SKM-1 (cell line): ENCODE data around the gene CEBPA.
"Not testable (repeated sequence)": the region's sequence is repeated elsewhere in the genome, so short reads cannot be mapped to it uniquely, and the experiment has no call there.

ENCODE experiments used
- DNase-seq: peaks from one replicate; lab custom pipeline; 2025; ENCODE audit not compliant: unreplicated experiment; lab: John Stamatoyannopoulos, UW

Gene CEBPA

DNA sequence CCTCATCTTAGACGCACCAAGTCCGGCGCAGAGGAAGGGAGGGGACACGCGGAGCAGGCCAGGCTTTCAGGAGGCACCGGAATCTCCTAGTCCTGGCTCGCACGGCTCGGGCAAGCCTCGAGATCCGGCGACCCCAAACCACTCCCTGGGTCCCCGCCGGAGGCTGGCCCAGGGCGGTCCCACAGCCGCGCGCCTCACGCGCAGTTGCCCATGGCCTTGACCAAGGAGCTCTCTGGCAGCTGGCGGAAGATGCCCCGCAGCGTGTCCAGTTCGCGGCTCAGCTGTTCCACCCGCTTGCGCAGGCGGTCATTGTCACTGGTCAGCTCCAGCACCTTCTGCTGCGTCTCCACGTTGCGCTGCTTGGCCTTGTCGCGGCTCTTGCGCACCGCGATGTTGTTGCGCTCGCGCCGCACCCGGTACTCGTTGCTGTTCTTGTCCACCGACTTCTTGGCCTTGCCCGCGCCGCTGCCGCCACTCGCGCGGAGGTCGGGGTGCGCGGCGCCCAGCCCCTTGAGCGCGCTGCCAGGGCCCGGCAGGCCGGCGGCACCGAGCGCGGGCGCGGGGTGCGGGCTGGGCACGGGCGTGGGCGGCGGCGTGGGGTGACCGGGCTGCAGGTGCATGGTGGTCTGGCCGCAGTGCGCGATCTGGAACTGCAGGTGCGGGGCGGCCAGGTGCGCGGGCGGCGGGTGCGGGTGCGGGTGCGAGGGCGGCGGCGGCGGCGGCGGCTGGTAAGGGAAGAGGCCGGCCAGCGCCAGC lies 1.0 kb downstream of the CEBPA start:
- no peak for DNase-seq

DNA sequence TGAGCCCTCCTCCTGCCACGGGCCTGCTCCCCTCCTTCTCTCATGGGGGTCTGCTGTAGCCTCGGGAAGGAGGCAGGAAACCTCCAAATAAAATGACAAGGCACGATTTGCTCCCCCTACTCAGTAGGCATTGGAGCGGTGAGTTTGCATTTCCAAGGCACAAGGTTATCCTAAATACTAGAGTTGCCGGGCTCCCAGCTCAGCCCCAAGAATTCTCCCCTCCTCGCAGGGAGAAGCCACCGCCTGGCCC lies 1.5 kb downstream of the CEBPA start:
- DNase-seq = no peak

DNA sequence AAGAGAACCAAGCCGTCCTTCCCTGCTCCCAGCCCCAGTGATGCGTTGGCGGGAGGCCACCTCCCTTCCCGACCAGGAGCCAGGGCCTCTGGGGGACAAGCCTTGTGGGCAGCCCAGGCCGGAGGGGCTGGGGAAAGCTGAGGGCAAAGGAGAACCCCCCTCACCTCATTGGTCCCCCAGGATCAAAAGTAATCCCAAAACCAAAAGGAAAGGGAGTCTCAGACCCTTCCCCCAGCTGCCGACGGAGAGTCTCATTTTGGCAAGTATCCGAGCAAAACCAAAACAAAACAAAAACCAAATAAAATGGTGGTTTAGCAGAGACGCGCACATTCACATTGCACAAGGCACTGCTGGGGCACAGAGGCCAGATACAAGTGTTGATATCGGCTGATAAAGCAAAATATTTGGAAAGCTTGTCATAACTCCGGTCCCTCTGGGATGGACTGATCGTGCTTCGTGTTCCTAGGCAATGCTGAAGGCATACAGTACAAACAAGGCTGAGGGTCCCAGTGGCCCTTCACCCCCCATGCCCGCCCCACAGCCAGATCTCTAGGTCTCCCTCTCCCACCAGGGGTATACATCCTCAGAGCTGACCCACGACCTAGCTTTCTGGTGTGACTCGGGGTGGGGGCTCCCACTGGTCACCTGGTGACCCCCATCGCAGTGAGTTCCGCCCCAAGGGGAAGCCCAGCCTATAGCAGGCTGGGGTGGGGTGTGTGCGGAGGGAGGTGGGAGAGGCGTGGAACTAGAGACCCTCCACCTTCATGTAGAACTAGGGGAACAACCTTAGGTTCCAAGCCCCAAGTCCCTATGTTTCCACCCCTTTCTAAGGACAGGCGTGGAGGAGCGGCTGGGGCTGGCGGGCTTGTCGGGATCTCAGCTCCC lies 2.1 kb downstream of the CEBPA start:
- DNase-seq = no peak

DNA sequence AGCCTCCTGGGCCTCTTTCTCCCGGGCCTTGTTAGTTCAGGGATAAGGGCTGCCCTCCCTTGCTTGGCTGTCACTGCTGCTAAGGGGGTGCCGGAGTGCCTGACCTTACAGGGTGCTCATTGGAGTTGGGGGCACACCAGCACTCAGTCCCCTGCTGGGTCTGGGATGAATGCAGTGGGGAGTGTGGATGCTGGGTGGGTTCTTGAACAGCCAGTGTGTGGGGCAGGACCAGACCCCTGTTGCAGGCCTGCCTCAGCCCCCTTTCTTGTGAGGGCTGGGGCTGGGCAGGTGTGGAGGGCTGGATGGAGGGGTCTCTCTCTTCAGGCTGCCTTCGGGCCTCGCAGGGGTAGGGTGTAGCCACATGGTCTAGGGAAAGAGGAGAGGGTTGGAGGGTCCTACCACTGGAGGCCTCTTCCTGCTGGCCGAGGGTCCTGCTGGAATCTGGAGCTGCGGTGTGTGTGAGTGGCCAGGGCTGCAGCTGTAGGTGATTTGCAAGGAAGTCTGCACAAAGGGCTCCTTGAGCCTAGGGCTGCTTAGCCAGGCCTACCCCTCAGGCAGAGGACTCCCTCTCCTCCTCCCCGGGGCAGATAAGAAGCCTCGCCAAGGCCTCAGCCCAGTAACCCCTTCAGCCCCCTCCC lies 3.2 kb downstream of the CEBPA start:
- no peak for DNase-seq

DNA sequence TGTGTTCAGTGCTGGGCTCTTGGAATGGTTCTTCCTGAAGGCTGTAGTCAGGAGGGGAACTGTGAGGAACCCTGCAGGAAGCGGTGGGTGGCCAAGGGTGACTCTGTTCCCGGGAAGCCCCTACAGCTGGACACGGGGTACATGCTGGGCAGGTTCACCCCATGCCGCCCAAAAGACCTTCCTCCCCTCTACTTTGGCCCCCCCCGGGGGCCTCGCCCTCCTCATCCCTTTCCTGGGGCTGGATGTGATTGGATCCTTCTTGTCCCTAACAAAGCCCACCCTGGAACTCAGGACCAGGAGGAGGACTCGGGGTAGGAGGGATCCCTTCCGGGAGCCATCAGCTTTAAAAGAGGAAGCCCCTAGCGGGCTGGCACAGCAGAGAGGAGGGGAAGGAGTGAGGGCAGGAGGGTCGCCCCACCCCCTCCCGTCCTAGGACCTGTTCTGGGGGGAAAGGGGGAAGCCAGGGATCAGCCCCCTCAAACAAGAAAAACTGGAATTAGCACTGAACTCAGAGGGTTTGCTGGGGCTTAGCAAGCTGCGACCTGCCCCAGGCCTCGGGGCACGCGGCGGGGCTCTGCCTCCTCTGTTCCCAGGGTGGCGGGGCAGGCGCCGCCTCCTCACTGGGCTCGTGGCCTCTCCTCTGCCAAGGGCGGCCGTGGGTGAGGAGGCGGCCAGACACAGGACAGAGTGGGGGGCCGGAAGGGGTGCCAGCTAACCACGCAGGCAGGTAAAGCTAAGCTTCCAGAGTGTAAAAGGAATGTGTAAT lies 4.0 kb downstream of the CEBPA start:
- DNase-seq = no peak

DNA sequence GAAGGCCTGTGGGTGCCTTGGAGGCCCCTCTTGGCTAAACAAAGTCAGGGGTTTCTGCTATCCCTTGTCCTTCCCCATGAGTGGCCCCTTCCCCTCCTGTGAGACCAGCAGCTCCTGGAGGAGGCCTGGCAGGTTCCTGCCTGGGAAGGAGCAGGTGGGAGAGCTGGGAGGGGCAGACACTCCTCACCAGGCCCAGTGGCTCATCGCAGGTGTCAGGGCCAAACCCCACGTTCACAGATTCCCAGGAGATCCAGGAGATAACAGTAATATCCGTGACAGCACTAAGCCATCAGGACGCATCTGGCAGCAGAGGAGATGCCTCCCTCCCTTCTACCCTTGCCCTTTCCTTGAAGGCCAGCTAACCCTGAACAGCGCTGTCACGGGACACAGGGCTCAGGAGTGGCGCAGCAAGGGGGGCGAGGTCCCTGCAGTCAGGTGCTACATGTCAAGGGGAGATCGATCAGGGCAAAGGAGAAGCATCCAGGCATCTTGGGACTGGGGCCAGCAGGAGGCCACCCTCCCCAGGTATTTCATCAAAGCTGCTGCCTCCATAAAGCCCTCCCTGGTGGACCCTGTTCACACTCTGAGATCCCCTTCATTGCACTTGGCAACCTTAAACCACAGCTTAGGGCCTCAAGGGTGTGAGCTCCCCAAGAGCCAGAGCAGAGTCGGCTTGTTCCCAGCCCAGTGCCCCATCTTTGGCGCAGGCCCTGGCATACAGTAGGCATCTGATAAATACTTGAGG lies 4.8 kb downstream of the CEBPA start:
- no peak for DNase-seq

DNA sequence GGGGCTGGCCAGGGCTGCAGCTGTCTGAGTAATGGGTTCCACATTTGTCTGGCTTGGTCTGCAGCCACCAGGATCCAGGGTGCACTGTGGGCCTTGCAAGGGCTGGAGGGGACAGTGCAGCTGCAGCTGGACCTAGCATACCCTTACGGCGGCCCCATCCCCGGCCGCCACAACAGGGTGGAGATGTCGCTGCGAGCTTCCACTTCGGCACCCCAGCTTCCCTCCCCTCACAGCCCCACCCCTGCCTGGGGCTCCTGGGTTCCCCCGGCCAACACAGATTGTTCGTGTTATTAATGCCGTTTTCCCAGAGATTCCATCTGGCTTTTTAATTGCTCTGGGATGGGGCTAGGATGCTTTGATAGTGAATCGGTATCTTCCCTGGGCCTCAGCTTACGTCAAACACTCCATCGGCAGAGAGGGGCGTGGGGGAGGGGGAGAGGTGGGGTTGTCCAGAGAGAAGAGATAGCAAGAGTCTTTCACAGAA lies 5.8 kb downstream of the CEBPA start:
- no peak for DNase-seq

DNA sequence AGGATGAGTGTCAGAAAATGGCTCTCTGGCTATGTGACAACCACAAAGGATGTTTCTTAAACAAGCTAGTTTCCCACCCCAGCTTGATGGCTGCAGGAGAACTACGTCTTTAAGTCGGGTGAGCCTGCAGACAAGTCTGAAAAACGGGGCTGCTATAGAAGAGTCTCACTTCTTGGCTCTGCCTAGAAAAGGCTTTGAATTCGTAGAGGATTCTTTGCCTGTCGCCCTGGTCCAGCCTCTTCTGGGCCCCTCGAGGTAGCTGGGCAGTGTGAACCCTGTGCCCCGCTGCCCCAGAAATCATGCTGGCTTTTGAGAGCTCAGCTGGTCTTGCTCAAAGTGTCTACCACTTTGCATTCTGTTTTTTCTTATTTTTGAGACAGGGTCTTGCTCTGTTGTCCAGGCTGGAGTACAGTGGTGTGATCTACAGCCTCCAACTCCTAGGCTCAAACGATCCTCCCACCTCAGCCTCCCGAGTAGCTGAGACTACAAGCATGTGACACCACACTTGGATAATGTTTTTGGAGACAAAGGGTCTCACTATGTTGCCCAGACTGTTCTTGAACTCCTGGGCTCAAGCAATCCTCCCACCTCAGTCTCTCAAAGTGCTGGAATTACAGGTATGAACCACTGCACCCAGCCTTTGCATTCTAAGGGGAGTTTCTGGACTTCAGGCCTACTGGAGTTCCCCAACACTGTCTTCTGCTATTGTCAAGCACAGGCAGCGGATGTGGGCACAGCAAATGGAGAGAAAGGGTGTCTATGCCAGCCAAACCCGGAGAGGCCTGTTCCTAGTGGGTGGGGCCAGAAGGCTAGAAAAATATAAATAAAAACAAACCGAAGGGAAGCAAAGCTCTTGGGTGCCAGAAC lies 6.5 kb downstream of the CEBPA start:
- DNase-seq = no peak

DNA sequence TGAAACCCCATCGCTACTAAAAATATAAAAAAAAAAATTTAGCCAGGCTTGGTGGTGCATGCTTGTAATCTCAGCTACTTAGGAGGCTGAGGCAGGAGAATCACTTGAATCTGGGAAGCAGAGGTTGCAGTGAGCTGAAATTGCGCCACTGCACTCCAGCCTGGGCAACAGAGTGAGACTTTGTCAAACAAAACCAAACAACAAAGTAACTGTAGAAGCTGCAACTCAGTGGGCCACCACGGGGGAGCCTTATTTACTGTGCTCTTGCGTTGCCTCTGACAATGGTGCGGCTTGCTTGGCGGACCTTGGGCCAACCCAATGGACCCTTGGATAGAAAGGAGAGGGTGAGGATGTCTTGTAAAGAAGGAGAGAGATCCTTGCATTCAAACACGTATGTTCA lies 7.3 kb downstream of the CEBPA start:
- not testable (repeated sequence) for DNase-seq

DNA sequence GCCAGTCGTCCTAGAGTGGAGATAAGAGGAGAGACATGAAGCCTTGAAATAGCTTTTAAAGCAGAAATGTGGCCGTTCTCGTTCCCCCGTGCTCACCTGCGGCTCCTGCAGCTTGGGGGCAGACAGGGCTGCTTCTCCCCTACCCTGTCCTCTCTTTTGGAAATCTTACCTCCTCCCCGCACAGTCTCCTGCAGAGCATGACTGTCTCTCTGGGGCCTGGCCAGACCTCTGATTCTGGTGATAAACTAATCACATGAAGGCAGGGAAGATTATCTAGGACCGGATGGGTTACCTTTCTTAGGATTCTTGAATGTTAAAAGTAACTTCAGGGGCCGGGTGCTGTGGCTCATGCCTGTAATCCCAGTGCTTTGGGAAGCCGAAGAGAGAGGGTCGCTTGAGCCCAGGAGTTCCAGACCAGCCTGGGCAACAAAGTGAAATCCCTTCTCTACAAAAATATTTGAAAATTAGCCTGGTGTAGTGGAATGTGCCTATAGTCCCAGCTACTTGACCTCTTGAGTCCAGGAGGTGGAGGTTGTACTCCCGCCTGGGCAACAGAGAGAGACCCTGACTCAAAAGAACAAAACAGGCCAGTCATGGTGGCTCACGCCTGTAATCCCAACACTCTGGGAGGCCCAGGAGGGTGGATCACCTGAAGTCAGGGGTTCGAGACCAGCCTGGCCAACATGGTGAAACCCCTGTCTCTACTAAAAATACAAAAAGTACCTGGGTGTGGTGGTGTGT lies 8.1 kb downstream of the CEBPA start:
- DNase-seq = no peak

DNA sequence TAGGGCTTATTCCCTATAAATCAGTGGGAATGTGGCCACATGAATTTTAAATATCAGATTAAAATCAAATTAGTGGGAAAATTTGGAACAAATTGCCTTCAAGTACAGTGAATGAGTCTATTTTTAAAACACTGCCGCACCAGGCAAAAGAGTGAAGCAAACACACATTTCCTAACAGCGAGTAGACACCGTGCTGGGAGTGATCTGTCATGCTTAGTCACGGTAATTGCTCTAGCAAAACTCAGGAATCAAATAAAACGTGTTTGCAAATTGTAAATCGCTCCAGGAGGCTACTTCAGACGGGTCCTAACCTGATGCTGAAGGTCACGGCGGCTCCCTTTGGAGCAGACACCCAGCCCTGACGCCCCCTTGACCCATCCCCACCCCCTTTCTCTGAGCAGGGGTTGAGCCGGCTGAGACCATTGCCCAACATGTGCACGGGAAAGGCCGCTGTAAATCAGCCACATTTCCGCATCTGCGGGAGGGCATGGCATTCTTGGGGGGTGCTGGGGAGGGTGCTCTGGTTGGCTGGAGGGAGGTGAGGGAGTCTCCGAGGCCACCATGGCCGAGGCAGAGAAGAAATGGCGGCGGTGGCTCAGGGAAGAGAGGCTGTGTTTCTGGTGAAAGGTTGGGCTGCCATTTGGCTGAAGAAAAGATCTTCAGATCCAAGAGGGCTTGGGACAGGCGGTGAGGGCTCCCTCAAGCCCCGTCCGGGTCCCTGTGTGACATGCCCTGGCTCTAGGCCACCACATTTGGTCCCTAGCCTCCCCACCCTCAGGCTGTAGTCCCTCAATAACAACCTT lies 8.9 kb downstream of the CEBPA start:
- DNase-seq = peak; percentile 73

DNA sequence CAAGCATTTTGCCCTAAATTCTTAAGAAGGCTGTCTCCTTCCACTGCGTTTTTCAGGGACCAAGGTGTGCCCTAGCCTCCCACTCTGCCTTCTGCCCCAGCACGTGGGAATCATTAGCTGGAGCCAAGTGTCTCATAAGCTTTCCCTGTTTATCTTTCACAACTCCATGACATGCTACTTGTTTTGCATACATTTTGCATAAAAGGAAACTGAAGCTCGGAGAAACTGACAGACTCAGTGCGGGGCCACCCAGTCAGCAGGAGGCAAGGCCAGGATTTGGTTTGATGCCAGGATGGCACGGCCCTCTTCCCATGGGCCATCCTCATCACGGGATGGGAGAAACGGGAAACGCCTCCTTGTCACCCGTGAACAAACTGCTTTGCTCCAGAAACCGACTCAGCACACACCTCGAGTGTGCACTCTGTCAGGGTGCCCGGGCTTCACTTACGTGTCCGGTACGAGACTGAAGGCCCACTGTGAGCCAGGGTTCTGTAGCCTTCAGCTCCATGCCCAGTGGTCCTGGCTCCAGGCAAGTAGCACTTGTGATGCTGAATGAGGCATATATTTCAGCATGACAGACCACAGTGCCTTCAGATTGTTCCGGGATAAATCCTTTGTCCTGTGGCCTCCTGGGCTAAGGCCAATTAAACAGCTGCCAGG lies 9.6 kb downstream of the CEBPA start:
- no peak for DNase-seq

DNA sequence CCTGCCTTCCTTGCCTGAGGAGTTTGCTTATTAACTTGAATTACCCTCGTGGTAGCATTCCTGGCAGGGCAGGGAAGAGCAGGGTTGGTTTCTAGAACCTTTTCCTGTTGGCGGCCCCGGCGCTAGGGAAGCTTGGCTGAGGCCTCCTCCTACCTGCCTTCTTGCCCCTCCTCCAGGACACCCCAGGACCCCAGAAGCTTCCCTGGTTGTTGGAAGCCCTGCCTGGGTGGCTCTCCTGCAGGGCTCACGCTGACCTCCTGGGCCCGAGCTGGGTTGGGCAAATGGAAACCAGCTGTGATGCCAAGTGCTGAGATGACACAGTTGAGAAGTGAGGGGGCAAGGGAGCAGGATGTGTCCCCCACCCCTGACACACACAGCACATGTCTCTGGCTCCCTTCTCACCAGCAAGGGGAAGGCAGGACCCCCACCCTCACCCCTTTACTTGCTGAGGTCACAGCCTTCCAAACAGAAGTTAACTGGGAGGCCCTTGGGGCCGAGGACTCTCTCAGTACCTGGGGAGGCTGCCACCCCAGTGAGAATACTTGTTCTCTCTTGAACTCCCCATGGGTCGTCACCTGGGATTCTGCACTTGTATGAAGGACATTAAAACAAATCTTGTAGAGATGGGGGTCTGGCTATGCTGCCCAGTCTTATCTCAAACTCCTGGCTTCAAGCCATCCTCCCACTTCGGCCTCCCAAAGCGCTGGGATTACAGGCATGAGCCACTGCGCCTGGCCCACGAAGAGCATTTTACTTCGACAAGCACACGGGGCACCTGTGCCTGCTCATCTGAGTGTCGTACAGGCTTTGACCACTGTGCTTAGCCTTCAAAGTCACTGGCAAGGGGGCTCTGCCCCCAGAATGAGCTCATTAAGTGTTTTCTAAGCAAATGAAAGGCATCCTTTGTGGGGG lies 10.5 kb downstream of the CEBPA start:
- DNase-seq = no peak

DNA sequence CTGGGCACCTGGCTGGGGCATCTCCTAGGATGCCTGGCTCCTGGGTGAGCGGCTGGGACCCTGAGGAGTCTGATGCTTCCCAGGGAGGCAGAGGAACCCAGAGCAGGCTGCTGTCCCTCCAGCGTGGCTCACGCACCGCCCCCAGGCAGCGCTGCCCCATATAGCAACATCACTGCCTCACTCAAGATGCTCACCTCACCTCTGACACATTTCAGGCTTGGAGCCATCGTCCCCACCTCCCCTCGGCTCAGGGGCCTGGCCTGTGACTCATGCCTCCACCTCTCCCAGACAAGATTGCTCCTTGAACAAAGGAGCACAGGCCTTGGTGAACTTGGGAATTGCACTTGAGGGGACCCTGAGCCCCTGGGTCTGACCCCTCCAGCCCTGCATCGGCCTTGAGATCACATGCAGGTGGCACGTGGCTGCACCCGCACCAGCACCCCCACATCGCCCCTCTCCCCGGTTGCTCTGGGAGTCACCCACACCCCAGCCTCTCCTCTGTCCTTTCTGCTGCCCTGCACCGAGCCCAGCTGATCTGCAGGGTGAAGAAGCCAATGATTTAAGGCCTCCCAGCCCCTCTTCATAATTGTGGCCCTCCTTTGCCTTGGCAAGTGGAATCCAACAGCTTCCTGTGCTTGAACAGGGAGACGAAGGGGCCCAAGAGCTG lies 11.2 kb downstream of the CEBPA start:
- DNase-seq = no peak

DNA sequence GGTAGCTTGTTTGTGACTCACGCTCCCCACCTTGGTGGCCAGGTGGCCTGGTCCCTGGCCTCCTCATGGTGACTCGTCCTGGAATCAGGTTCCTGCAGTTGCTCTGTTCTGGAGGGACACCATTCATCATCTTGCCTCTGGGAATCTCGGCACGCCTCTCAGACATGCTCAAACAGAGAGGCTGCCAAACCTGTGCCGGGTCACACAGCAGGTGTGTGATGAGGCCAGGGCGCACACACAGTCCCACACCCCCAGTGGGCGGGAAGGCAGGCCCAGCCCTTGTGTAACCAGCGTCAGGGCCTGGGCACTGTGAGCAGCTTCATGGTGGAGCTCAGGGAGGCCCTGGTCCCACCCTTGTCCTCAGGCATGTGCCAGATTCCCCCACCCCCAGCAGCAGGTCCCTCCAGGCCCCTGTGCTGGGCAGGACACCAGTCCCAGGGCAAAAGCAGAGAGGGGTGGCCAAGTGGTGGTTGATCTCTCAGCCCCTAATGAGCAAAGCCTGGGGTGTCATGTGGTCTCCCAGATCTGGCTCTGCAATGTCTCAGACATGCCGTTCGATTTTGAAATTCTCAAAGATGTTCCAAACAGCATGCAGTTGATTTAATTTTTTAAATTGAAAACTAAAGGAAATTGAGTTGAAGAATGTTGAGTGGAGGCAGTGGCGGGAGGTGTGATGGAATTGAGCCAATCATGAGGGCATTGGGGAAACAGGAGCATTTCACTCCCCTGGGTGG lies 12.1 kb downstream of the CEBPA start:
- no peak for DNase-seq
